K562 treated with DMSO at 1 percent for 48 hours (cell line): ENCODE measurements around the gene CAPS2. TPM values are rescaled to one million over a fixed set of nuclear protein-coding genes. Genes with fewer than 3 reads are reported as not detected.

Experiments
- total RNA-seq: library from RNA; unstranded; fragments of 300-600 nt; gene quantifications from 2 replicates; pipeline ENCODE4 v1.2.3, GENCODE V29; 2022; ENCODE audit warnings: low replicate concordance; ENCODE audit errors: extremely low read depth

Gene CAPS2
- not detected in 2 replicates for total RNA-seq

GRCh38 chr12:75329918-75330826, at the start of gene CAPS2:
Gene CAPS2 (minus strand): TSS chr12:75330324. CDS start chr12:75326498, 3,826 bp downstream.

DNA sequence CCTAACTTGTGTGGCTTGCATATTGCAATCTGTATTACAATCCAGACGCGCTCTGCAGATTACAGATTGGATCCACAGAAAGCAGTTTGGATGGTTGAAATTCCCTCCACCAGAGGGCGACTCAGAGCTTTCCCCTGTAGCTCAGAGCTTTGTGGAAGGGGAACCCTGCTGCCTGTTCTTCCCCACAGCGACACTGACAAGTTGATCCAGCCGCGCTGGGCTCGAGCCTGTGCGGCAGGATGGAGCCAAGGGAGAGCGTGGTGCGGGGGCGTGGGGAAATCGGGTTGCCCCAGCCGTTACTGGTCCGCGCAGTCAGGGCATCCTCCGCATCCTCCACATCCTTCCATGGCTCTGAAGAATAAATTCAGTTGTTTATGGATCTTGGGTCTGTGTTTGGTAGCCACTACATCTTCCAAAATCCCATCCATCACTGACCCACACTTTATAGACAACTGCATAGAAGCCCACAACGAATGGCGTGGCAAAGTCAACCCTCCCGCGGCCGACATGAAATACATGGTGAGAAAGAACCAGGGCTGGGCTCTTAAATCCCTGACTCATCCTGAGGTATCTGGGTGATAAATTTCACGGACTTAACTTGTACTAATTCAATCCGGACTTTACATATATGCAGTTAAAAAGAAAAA, 4.4 kb upstream of the CAPS2 start, which contains the start of gene GLIPR1L1:
TSS of gene GLIPR1L1 (plus strand) at position 287 of the 647 bp plus-strand sequence. CDS start at position 346, 59 bp downstream.

Other genes starting within 250 kb of the CAPS2 start
- gene KCNC2, start 120.5 kb downstream of the CAPS2 start, total RNA-seq, result not detected in 2 replicates
- gene GLIPR1L1, start 4.3 kb upstream of the CAPS2 start, total RNA-seq, result not detected in 2 replicates
- not detected in 2 replicates for gene GLIPR1L2, start 60.8 kb upstream of the CAPS2 start, total RNA-seq
- gene GLIPR1, start 150.4 kb upstream of the CAPS2 start, total RNA-seq, result not detected in 2 replicates
- gene KRR1, start 181.3 kb upstream of the CAPS2 start, total RNA-seq, result not detected in 2 replicates